ENCODE results near the gene ATP1B1.
"Not testable (repeated sequence)": the region's sequence is repeated elsewhere in the genome, so short reads cannot be mapped to it uniquely, and the experiment has no call there.

Gene ATP1B1

DNA sequence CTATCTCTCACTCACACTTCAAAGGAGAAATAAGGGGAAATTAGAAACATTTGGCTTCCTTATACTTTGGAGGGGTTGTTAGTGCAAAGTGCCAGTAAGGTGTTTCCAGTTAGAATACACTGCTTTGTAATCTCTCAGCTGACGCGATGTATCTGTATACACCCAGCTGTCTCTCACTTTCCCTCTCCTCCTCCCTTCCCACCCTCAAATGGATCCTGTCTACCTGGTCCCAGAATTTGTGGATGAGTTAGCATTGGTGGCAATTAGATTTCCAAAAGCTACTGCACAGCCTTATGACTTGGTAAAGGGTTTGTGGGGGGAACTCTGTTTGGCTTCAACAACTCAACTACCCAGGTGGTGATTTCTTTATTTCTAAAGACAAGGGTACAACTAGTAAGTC lies 10.5 kb downstream of the ATP1B1 start:
- no peak for DNase-seq (ENCODE audit: low spot score)

DNA sequence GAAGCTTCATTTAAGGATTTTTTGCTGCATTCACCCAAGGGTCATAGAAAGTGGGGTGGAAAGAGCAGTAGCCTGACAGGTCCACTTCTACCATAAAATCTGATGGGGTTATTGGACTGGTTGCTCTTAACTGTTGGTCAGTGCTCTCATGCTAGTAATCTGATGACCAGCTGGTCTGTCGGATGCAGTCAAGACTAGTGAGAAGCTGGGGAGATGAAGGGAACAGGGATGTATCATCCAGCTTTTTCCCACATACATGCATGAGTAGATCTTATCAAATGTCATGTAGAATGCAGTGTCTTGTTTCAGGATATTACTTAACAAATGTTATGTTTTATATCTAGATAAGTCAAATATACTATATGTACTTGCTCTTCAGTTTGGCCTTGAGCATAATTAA lies 11.1 kb downstream of the ATP1B1 start:
- no peak for DNase-seq (ENCODE audit: low spot score)

DNA sequence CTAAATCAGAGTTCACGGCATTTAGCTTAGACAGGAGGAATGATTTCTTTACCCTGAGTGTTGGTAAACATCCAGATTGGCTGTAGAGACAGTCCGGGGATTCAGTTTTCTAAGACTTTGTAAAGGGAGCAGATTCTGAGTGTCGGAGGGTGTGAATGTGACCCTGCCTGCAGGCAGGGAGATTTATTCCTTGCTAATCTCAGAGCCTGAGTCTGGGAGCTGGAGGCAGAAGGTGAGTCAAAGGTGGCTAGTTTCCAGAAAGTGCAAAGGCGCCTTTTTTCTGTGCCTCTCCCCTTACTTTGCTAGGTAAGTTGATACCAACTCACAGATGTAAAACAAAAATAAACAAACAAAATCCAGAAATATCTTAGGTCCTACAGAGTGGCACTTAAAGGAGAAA lies 11.7 kb downstream of the ATP1B1 start:
- DNase-seq (ENCODE audit: low spot score), result no peak

DNA sequence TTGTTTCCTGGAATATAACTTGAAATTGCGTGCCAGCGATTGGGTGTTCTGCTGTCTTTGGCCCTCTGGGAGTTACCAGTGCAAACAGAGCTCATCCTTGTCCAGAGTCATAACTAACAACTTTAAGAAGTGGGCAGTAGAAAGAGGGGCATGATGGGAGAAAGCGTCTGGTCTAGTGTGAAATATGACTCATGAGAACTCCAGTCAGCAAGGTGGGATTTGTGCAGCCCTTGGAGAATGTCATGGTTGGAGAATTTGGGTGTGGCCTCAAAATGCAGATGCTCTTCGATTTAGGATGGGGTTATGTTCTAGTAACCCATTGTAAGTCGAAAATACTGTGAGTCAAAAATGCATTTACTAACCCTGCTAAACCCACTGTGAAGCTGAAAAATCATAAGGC lies 12.9 kb downstream of the ATP1B1 start:
- no peak for DNase-seq (ENCODE audit: low spot score)

DNA sequence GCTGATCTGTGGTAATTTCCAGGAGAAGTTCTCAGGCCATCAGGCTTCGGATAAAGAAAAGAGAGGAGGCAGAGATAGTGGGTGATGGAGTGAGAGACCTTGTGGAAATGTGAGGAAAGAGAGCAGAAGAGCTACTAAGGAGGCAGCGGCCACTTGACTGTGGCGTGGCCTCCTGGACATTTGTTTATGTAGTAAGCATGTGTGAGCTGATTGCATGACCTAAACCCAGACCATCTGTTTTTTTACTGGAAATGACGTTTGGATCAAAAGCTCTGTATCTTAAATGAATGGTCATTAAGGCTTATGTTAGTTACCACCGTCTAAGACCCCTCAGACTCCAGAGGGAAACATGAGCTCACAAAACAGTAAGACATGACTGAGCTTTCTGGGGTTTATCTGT lies 13.6 kb downstream of the ATP1B1 start:
- no peak for DNase-seq (ENCODE audit: low spot score)

DNA sequence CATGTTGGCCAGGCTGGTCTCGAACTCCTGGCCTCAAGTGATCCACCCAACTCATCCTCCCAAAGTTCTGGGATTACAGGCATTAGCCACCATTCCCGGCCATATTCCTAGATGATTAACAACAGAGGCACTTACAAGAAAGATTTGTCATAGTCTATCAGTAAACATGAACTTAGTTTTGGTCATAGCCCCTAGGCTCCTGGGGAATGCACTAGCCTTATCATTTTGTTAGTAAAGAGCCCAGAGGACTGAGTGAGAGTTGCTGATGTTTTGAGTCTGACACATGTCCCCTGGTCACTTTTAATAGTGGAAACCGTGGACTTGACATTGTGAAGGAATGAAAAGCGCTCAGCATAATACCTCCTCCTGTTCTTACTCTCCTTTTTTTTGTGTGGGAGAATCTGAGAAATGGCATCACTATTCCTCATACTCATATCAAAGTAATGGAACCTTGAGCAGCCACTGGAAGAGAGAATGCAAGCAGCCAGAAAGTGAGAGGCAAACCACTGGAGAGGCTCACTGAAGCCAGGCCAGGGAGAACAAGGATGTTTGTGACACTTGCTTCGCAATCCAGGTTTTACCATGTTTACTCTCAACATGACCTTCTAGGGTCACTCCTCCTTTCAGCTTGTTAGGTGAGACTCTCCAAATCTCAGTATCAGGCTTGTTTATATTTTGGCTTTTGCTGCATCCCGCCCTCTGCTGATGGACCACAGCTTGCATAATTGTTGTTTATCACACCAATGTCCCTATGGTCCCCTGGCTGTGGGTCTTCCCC lies 14.8 kb downstream of the ATP1B1 start:
- DNase-seq (ENCODE audit: low spot score), result no peak

DNA sequence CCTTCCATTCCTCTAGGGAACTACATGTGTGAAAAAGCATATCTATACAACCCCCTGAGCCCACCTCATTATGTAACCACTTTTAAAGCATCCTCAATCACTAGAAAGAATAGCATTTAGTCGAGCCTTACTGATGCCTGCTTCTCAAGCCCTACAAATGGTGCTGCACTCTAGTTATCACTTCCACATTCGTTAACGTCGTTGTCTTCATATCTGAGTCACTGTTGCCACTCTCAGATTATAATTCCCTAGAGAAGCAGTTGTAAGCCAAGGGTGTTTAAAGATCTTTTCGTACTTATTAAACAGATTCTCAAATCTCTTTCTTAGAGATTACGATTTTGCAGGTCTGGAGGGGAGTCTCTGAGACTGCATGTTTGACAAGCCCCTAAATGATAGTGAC lies 16.5 kb downstream of the ATP1B1 start:
- no peak for DNase-seq (ENCODE audit: low spot score)

DNA sequence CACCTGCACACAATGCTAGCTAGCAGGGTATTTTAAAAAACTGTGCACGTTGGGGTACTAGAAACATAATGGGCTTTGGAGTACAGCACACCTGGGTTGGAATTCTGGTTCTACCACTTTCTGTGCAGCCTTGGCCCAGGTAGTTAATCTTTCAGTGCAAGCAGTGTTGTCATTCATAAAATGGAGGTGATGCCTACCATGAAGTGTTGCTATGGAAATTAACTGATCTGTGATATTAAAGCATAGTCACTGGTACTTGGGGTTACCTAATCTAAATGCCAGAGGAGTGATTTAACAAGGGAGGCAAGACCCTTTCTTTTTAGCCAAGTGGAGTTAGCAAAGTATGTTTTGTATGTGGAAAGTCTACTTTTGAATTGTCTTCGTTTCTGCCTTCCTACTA lies 18.0 kb downstream of the ATP1B1 start:
- no peak for DNase-seq (ENCODE audit: low spot score)

DNA sequence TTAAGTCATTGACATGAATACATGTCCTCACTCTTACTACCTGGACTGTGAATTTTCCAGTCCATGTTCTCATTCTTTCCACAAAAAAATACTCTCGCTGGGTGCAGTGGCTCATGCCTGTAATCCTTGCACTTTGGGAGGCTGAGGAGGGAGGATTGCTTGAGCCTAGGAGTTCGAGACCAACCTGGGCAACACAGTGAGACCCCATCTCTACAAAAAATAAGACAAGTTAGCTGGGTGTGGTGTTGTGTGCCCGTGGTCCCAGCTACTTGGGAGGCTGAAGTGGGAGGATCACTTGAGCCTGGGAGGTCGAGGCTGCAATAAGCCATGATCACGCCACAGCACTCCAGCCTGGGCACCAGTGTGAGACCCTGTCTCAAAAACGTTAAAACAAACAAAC lies 19.1 kb downstream of the ATP1B1 start:
- DNase-seq (ENCODE audit: low spot score), result not testable (repeated sequence)

DNA sequence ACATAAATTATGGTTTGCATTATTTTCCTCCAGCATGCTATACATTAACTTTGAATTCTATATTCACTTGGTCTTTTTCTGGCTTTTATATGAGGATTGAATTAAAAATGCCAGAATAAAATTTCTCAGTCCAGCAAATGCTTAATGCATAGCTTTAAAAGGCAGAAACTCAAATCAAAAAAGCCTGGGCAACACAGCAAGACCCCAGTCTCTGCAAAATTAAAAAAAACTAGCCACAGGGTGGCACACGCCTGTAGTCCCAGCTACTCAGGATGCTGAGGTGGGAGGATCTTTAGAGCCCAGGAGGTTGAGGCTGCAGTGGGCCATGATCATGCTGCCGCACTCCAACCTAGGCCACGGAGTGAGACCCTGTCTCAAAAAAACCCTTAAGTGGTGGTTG lies 19.8 kb downstream of the ATP1B1 start:
- no peak for DNase-seq (ENCODE audit: low spot score)

DNA sequence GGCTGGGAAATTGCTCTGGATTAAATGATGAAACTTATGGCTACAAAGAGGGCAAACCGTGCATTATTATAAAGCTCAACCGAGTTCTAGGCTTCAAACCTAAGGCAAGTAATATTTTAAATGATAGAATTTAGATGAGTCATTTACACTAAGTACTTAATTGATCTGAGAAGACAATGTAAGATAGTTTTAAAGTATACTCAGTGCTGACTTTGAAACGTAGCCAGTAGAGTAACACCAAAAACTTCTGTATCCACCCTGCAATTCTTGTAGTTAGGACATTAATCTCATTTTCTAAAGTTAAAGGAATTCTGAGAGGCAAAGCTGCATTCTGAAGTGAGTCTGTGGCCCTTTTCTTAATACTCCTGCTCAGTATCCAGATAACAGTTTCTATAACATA lies 20.8 kb downstream of the ATP1B1 start:
- DNase-seq (ENCODE audit: low spot score), result no peak

DNA sequence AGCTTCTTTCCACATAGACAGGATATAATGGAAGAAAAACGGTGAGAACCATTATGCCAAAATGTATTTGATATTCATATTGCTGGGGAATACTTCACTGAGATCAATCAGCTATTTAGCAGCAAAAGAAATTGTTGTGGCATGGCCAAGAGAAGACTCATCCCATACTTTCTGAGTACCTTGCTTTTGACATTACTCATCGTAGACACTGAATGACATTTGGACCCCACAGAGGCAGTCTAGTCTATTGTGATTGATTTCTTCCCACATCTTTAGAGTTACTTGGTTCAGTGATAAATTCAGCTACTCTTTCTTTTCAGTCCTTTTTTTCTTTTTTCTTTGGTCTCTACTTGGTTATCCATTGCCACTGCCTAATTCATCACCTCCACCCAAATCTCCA lies 22.1 kb downstream of the ATP1B1 start:
- DNase-seq (ENCODE audit: low spot score), result no peak

DNA sequence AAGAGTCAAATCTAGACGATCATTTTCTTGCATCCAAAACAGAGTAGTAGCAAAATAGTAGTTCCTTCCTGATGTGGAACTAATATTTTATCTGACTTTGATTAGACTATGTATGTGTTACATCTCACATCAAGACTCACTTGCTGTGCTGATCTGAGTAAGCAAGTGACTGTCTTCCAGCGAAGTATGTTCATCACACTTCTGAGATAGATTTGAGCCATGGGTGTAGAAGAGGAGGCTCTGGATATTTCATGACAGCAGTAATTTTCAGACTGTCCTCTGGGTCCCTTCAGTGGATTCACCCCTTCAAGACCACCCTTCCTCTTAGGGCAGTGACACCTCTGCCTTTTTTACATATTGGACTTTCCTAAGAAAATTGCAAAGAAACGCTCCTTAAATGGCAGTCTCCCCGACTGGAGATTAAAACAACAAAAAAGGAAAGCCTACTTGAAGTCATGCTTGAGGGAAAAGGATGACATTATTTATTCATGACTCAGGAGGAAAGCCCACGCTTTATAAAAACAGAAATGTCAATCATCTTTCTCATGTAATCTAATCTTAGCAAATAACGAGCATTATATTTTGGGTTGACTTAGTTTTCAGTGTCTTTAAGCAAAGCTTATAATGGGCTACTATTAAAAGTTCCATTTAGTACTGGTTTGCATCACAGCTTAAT lies 22.8 kb downstream of the ATP1B1 start:
- no peak for DNase-seq (ENCODE audit: low spot score)

DNA sequence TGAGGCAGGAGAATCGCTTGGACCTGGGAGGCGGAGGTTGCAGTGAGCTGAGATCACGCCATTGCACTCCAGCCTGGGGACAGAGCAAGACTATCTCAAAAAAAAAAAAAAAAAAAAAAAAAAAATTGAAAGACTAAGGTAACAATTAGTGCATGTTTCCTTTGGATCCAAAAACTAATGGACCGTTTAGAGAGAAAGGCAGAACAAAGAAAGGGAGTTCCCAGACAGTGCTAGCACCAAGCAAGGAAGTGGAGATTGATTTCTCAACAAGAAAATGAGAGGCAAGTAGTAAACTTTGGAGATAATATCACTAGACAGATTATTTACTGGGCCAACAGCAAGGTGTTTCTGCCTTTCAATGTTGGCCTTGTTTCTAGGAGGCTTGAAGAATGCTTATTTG lies 24.2 kb downstream of the ATP1B1 start:
- no peak for DNase-seq (ENCODE audit: low spot score)

DNA sequence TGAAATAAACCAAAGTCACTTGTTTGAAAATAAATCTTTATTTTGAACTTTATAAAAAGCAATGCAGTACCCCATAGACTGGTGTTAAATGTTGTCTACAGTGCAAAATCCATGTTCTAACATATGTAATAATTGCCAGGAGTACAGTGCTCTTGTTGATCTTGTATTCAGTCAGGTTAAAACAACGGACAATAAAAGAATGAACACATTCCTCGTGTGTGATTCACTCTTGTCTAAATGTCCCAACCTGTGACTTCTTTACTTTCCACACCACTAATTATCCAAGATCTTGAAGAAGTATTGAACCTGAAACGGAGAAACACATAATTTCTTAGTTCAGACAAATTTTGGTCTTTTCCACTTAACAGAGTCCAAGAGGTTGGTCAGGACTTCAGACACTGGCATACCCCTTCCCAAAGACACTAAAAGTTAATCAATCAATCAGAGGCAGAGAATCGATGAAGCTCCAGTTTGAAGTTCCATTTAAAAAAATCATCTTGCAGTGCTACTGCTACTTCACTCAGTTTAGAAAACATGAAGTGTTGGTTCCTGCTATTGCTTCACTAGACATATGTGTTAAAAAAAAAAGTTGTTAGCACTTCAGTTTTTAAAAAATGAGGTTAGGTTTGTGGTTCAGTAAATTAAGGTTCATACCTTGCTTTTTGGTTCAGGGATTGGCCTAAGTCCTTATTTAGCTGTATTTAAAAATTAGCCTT lies 26.2 kb downstream of the ATP1B1 start:
- no peak for DNase-seq (ENCODE audit: low spot score)

DNA sequence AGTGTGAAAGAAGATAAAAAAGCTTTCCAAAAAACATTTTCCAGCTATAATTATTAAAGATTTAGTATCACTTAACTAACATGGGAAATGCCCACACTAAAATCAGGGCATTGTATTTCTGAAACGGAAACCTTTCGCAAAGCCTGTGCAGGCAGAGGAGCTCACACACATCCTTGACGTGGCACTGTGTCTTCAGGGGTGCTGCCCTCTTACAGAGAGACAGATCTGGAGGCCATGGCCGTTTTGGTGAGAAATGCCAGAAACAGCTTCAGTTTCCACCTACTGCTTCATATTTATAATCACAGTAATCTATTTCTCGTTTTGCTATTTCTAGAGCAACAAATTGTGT lies 26.7 kb downstream of the ATP1B1 start:
- DNase-seq (ENCODE audit: low spot score), result no peak

DNA sequence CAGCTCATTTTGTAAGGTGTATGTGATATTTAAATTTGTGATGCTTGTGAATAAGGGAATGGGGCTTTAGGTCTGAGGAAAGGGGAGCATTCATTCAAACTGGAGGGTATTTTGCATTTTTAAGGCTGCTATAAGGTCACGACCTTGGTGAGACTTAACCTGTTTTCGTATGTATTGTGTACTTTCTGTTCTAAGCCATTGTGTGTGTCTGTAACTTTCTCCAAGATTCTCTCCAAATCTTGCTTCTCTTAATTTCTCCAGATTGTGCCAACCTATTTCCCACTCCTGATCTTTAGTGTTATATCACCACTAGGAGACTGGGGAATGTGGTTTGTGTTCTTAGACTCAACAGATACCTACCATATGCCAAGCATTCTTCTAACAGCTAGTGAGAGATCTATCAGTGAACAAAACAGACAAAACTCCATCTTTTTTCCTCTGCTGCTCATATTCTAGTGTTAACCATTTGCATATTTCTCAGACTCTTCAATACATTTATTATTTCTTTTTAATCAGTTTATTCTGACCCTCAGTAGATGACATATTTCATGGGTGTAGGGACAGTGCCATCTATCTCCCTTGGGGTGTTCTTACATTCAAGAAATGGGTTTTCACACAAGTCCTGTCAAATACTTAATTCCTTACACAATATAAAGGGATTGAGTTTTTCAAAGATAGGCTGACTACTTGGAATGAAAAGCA lies 27.5 kb downstream of the ATP1B1 start:
- DNase-seq (ENCODE audit: low spot score), result peak; percentile 53

DNA sequence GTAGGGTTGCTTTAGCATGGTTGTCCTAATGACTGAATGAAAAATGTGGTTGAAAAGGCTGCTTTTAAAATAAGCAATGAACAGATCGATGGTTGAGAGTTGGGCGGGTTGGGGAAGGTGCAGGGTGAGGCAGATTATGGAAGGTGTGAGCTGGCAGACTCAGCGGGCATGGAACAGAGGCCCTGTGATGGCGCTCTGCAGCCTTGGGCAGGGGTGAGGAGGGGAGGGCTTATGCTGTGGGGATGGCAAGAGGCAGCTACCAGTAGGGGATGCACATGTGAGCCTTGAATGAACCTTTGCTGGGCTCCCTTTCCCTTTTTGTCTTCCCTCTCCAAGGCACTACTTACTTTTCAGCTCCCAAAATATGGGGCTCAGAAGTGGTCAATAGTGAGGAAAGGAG lies 30.9 kb downstream of the ATP1B1 start:
- DNase-seq (ENCODE audit: low spot score), result no peak

DNA sequence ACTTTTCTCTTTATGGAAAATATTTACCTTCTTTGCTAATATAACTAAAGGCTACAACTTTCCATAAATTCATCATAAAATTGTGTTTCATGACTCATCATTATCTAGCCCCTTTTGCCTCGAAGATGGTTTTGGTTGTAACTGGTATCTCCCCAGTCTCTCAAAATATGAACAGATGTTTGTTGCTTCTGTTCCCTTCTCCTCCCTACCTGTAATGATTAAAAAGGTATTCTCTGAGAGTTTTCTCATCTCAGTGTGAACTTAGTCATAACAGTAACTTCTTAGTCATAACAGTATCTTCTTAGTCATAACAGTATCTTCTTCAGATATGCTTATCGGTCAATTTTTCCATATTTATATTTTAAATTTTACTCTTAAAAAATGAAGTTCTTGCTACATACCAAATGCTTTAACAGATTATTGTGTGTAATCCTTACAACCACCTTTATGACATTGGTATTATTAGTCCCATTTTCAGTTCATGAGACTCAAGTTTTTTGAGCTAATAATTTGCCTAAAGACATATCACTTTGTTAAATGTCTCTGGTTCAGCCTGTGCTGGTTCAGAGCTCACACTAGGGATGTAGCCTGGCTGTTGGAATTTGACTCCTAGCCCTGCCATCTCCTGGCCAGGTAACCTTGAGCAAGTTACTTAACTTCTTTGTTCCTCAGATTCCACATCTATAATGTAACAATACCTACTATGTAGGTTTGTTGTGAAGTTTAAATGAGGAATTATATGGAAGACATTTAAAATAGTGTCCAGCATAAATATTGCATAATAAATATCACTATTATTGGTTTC lies 32.6 kb downstream of the ATP1B1 start:
- no peak for DNase-seq (ENCODE audit: low spot score)

DNA sequence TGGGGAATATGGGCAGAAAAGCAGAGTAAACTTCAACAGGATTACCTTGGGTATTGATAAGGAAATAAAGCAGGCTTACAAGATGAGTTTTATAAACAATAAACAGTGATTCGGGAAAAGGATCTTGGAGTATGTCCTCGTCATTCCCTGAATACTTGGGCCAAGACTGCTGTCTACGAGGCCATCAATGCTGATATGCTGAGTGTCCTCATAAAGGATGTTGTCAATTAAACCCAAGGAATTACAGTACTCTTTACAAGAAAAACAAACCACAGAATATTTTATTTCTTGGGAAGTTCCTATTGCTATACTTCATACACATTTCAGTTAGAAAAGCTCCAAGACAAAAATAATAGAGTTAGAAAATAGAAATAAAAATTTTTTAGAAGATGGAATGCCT lies 34.9 kb downstream of the ATP1B1 start:
- no peak for DNase-seq (ENCODE audit: low spot score)

DNA sequence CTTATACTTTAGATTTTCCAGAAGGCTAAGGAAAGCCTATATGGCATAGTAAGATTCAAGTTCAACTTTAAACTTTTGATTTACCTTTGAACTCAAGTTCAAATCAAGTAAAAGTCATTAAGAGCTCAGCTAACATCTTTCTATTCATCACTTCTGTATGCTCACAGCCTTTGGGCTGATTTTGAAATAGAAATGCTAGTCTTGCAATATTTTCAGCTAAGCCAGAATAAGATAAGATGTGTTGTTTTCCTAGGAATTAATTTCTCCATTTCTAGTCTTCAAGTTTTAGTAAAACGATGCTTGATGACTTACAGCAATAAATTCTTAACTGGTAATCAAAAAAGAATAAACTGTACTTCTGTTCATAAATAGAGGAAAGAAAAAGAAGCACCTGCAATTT lies 35.6 kb downstream of the ATP1B1 start:
- DNase-seq (ENCODE audit: low spot score), result no peak

DNA sequence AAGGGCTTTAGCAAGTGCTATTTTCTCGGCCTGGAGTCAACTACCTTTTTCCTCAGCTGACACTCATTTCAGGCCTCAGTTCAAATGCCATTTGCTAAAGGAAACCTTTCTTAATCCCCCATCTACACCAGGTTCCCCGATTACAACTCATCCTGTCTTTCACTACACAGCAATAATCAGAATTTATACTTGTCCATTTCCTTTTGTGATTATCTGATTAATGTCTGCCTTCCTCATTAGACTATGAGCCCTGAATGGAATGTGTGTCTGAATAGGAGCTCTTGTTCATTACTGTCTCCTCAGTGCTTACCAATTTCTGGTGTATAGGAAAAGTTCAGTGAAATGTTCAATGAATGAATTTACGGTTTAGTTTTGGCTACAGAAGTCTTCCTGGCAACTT lies 36.9 kb downstream of the ATP1B1 start:
- no peak for DNase-seq (ENCODE audit: low spot score)
